ENCODE measurements around the gene ZBTB7A. TPM values are rescaled to one million over a fixed set of nuclear protein-coding genes. Genes with fewer than 3 reads are reported as not detected.

The ZBTB7A gene
- total RNA-seq, 1 donor from 2014 or later: 15.3 TPM

GRCh38 chr19:4028334-4029246 is 38.1 kb downstream of the ZBTB7A start:
- H3K4me3 ChIP-seq (ENCODE audit: low read depth, low read length): no peak overlapping the region
- TF ChIP-seq CTCF (IDR thresholded peaks at IDR 0.05; ENCODE audit: insufficient read depth, low read length, severe bottlenecking): no peak
- no peak for DNase-seq (ENCODE audit: low read depth)
- H3K27me3 ChIP-seq (ENCODE audit: control insufficient read depth, insufficient read depth, low read length): no peaks in the 10 kb centered on the region
- H3K36me3 ChIP-seq (ENCODE audit: control insufficient read depth, insufficient read depth, low read length): peaks cover 21% of the 10 kb centered on the region
- FAIRE-seq: no peak

GRCh38 chr19:4027146-4027545 is 39.6 kb downstream of the ZBTB7A start:
- no peak for FAIRE-seq
- DNase-seq (ENCODE audit: low read depth): no peak
- H3K27me3 ChIP-seq (ENCODE audit: control insufficient read depth, insufficient read depth, low read length): no peaks in the 10 kb centered on the region
- H3K36me3 ChIP-seq (ENCODE audit: control insufficient read depth, insufficient read depth, low read length): peaks cover 20% of the 10 kb centered on the region
- TF ChIP-seq CTCF (IDR thresholded peaks at IDR 0.05; ENCODE audit: insufficient read depth, low read length, severe bottlenecking): no peak
- H3K4me3 ChIP-seq (ENCODE audit: low read depth, low read length): no peak overlapping the region

- Histone ChIP-seq H3K36me3 (ENCODE audit: control insufficient read depth, insufficient read depth, low read length) (peaks cover 20% of the 10 kb centered on the region), H3K27me3 (ENCODE audit: control insufficient read depth, insufficient read depth, low read length) (no peaks in the 10 kb centered on the region), H3K4me3 (ENCODE audit: low read depth, low read length) (no peak overlapping the region)
- DNase-seq (ENCODE audit: low read depth): no peak
- FAIRE-seq: no peak
- TF ChIP-seq CTCF (IDR thresholded peaks at IDR 0.05; ENCODE audit: insufficient read depth, low read length, severe bottlenecking): no peak
These were observed 41.4 kb downstream of the ZBTB7A start for GRCh38 chr19:4025317-4025716.

- H3K4me3 ChIP-seq (ENCODE audit: low read depth, low read length): no peak overlapping the region
- TF ChIP-seq CTCF (IDR thresholded peaks at IDR 0.05; ENCODE audit: insufficient read depth, low read length, severe bottlenecking): no peak
- no peaks in the 10 kb centered on the region for H3K27me3 ChIP-seq (ENCODE audit: control insufficient read depth, insufficient read depth, low read length)
- H3K36me3 ChIP-seq (ENCODE audit: control insufficient read depth, insufficient read depth, low read length): peaks cover 14% of the 10 kb centered on the region
- no peak for DNase-seq (ENCODE audit: low read depth)
- no peak for FAIRE-seq
These were observed 42.9 kb downstream of the ZBTB7A start for GRCh38 chr19:4023600-4024398.

- no peaks in the 10 kb centered on the region for H3K27me3 ChIP-seq (ENCODE audit: control insufficient read depth, insufficient read depth, low read length)
- H3K36me3 ChIP-seq (ENCODE audit: control insufficient read depth, insufficient read depth, low read length): peaks cover 13% of the 10 kb centered on the region
- DNase-seq (ENCODE audit: low read depth) (no peak), FAIRE-seq (no peak)
- no peak overlapping the region for H3K4me3 ChIP-seq (ENCODE audit: low read depth, low read length)
- no peak for TF ChIP-seq CTCF (IDR thresholded peaks at IDR 0.05; ENCODE audit: insufficient read depth, low read length, severe bottlenecking)
These were observed 47.1 kb downstream of the ZBTB7A start for GRCh38 chr19:4019578-4019977.

Data from bronchial epithelial cell (primary cell).